H54 (cell line): ENCODE results near the gene FOXG1.

Experiments used
- DNase-seq: peaks from one replicate; pipeline ENCODE4 v3.0.0; 2011; ENCODE audit warnings: low spot score, mixed read lengths; ENCODE audit not compliant: insufficient read length
- FAIRE-seq: peaks from 3 replicates; lab custom pipeline; 2011; peaks lifted over from hg19 to GRCh38; lab: Jason Lieb, UNC
- POLR2A ChIP-seq: IDR thresholded peaks from 2 replicates; pipeline ENCODE4 v1.6.1; 2011; ENCODE audit warnings: low read depth, mild to moderate bottlenecking, low read length

FOXG1 gene

GRCh38 chr14:28766469-28766955 is at the start of gene FOXG1:
FOXG1 (plus strand) TSS chr14:28766787; CDS start chr14:28767280, 493 bp downstream.
- no peak for TF ChIP-seq POLR2A
- FAIRE-seq = no peak
- DNase-seq = peak; percentile 66

GRCh38 chr14:28719130-28719529 is 47.5 kb upstream of the FOXG1 start:
- DNase-seq (no peak), FAIRE-seq (no peak)
- TF ChIP-seq POLR2A = no peak

- FAIRE-seq (no peak), DNase-seq (no peak)
- no peak for TF ChIP-seq POLR2A
Observed at GRCh38 chr14:28731358-28731757, 35.2 kb upstream of the FOXG1 start.

- DNase-seq (no peak), FAIRE-seq (no peak)
- TF ChIP-seq POLR2A = no peak
Observed at GRCh38 chr14:28742171-28742846, 24.3 kb upstream of the FOXG1 start.

DNA sequence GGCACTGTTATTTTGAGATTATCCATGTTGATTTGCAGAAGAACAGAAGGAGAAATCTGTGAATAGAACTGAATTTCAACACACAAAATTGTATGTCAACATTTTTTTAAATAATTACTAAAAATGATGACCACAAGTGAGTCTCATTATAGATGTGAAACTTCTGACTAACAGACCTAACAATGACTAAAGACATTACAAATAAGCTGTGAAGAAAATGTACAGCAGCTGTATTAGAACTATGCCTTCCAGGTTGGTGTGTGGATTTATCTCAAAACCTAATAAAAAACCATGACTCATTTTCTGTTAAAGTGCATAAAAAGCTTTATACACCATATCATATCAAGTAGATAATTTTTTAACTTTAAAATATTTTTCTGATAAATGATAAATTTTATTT is 22.5 kb upstream of the FOXG1 start:
- DNase-seq (no peak), FAIRE-seq (no peak)
- no peak for TF ChIP-seq POLR2A

DNA sequence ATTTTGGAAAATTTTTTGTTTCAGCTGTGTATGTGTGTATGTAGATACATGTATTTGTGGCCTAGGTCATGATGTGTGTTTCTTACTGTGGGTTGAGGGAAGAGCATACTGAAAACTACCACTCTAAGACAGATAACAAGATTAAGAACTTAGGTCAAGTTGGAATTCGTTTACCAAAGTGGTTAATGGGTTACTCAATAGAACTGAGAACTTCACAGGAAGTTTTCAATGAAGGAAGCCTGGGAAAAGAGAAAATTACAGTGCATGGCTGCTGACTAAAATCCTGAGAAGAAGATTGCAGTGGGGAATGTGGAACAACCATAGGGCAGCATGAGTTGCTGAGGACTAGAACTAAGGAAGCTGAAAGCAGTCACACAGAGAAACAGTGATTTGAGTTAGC is 21.4 kb upstream of the FOXG1 start:
- no peak for TF ChIP-seq POLR2A
- no peak for FAIRE-seq
- DNase-seq = no peak

DNA sequence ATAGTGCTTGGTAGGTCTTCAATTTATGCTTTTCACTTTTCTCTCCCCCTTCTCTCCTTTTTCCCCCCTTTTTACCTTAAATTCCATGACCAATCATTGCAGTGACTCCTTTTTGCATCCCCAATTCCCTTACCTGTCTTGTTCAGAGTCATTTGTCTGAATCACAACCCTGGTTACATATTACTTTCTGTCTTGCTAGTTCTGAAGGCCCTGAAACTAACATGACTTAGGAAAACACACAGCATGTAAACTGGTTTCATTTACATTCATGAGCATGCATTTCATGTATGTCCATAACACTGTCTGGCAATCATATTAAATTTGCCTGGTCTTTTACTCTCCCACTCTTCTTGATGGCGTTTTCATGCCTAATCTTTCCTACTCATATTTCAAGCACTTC is 20.3 kb upstream of the FOXG1 start:
- no peak for TF ChIP-seq POLR2A
- FAIRE-seq (no peak), DNase-seq (no peak)

DNA sequence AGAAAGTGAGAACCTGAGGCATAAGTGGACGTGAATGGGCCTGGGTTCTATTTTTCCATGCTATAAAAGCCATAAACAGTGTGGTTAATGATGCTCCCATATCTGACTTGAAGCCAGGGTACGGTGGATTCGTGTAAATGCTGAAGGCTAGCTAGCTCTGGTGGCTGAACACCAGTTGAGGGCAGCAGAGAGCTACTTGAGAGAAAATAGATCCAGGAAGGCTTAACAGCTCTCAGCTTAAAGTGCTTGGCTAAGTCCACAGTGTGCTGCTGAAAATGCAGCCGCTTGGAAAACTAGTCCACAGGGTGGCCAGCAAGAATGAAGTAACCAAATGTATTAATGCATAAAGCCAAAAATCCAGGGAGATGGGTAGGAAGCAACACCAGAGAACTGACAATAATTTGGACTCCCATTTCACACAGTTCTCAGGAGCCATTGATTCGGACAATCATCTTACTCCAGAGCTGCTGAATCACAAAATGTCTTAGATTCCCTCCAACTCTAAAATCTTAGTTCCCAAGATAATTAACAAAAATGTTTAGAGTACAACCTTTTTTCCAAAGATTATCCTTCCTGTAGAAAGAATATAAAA is 15.0 kb upstream of the FOXG1 start:
- peak; percentile 96 for FAIRE-seq
- TF ChIP-seq POLR2A = no peak
- no peak for DNase-seq

DNA sequence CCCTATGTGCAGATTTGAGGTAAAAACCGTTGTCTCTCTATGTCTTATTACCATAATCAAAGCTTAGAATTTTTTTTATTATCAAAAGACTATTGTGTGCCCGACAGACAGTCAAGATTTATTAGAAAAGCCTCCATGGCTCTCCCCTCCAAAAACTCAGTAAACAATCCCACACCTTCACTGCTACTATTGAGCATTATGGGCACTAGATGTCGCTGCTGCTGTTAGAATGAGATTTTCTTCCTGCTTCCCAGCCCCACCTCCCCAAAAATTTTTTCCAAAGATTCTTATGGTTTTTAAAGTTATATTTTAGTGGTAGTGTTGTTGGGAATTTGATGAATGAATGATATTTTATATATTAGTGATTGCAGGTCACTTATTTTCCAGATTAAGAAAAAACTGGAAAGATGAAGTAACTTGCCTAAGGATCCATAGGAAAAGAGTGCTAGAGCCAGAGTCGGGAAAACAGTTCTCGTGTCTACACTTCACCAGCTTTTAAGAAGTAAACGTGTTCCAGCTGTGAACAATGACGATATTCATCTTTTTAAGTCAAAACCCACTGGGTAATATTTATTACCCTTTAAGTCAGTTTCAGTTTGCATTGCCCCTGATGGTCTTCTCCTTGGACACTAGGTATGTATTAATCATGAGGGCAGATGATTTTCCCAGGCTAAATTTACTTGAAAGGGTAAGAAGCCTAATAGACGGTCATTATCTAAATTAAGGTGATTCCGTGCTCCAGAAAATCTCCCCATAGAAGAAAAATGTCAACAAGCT is 12.2 kb upstream of the FOXG1 start:
- FAIRE-seq (no peak), DNase-seq (no peak)
- no peak for TF ChIP-seq POLR2A

DNA sequence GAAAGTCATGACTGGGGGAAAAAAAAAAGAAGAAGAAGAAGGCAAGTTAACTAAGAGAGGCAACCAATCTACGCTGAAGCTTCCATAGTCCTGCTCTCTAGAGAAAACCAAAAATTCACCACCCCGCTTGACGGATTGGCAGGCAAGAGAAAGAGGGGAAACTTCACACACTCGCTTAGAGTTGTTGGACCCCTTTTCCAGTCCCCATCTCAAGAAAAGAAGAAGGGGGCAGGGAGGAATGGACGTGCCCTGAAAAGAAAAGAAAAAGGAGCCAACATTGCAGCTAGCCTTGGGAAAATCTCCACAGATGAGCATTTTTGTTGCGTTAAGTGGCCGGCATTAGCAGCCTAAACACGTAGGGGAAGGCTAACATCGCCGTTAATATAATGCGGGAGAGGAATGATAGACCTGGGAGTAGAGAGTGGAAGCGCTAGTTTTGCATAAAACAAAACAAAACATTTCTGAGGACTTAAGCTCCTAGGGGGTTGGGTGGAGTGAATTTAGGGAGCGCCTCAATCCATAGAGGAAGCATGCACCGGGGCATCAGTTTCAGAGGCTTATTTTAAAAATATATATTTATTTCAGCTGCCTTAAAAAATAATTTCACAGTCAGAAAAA is 11.3 kb upstream of the FOXG1 start:
- DNase-seq (no peak), FAIRE-seq (no peak)
- TF ChIP-seq POLR2A = no peak

- TF ChIP-seq POLR2A = no peak
- DNase-seq = no peak
- no peak for FAIRE-seq
Observed at GRCh38 chr14:28755884-28756268, 10.7 kb upstream of the FOXG1 start.

- TF ChIP-seq POLR2A = no peak
- FAIRE-seq (no peak), DNase-seq (no peak)
Observed at GRCh38 chr14:28756269-28756883, 10.2 kb upstream of the FOXG1 start.

DNA sequence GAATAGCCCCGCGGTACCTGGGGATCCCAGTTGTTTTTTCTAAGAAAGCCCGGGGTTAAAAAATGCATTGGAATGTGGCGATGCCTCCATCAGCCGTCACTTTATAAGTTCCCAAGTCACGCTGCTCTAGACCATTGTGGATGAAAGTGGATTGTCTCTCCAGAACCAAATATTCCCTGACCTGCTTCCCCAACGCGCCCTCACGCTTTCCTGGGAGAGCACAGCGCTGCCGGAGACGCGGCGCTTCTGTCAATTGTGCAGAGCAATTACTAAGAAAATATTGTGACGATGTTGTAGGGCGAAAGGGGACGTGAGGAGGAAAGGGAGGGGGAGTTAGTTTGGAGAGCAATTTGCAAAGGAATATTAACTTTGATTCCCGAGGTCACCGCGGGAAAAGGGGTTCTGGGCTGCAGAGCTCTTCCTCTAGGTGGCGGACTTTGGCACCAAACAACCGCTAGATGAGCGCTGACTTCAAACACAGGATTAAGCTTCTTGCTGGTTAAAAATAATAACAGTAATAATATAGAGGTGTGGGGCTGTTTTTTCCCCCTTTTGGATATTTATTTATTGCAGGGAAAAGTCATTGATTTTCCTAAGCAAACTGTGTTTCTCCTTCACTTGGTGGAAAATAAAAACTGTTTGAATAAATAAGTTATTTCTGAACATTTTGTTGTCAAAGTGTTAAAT is 9.6 kb upstream of the FOXG1 start:
- FAIRE-seq (no peak), DNase-seq (no peak)
- TF ChIP-seq POLR2A = no peak
